GM23248 (cell line): Measurements from ENCODE around the gene C5.

Experiments used
- EZH2 ChIP-seq: fragments of 200-600 bp; sonication (generic); IDR thresholded peaks from 2 replicates; pipeline ENCODE4 v1.6.1; 2018; ENCODE audit warnings: antibody characterized with exemption, mild to moderate bottlenecking; ENCODE audit not compliant: insufficient read depth, poor library complexity, severe bottlenecking
- EZH2phosphoT487 ChIP-seq: fragments of 200-600 bp; sonication (generic); IDR thresholded peaks from 2 replicates; pipeline ENCODE4 v1.6.1; 2018; ENCODE audit warnings: antibody characterized with exemption, moderate library complexity, mild to moderate bottlenecking, low read depth; ENCODE audit not compliant: insufficient read depth

DNA sequence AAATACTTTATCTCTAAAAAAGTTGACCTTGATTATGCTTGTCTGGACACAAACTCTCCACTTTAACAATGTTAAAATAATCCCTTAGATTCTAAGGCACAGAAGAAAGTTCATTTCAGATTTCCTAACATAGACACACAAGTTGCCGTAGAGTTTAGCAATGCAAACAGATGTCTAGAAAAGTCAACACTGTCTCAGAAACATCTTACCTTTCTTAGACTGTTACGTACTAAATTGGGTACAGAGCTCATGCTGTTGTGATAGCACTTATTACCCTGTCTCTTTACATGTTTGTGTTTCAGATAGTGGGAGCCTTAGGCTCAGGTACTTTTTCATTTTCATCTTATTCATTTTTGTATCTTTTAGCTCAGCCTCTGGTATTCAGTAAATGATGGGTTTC, 52.0 kb downstream of the C5 start:
- TF ChIP-seq EZH2: no peak
- TF ChIP-seq EZH2phosphoT487: no peak
